Osteocyte (in vitro differentiated cells): ENCODE measurements around the gene ZFYVE19. TPM values are rescaled to one million over a fixed set of nuclear protein-coding genes. Genes with fewer than 3 reads are reported as not detected.

Experiments used
- DNase-seq: peaks from one replicate; pipeline ENCODE4 v3.0.0; 2021; ENCODE audit warnings: mixed read lengths; ENCODE audit not compliant: unreplicated experiment; ENCODE audit errors: extremely low spot score
- H3K27ac Mint-ChIP-seq: one replicate; pipeline ENCODE4 v1.8.0; 2021; ENCODE audit warnings: mild to moderate bottlenecking, mixed read lengths; ENCODE audit not compliant: unreplicated experiment
- H3K27me3 Mint-ChIP-seq: one replicate; pipeline ENCODE4 v1.8.0; 2021; ENCODE audit warnings: mixed read lengths; ENCODE audit not compliant: unreplicated experiment
- H3K36me3 Mint-ChIP-seq: one replicate; pipeline ENCODE4 v1.8.0; 2021; ENCODE audit warnings: mixed read lengths; ENCODE audit not compliant: unreplicated experiment
- H3K4me1 Mint-ChIP-seq: one replicate; pipeline ENCODE4 v1.8.0; 2021; ENCODE audit warnings: mixed read lengths; ENCODE audit not compliant: unreplicated experiment
- H3K4me3 Mint-ChIP-seq: one replicate; pipeline ENCODE4 v1.8.0; 2021; ENCODE audit warnings: mild to moderate bottlenecking, moderate library complexity, mixed read lengths; ENCODE audit not compliant: unreplicated experiment
- H3K9me3 Mint-ChIP-seq: one replicate; pipeline ENCODE4 v1.8.0; 2021; ENCODE audit warnings: mixed read lengths; ENCODE audit not compliant: unreplicated experiment
- CTCF ChIP-seq: fragments of 200-600 bp; sonication (generic); IDR thresholded peaks from 2 replicates; pipeline ENCODE4 v1.5.0; 2021; ENCODE audit warnings: antibody characterized with exemption, mild to moderate bottlenecking, moderate library complexity
- total RNA-seq: library from RNA; stranded (reverse); gene quantifications from 2 replicates; pipeline ENCODE4 v1.2.1, GENCODE V29; 2021

The ZFYVE19 gene
- total RNA-seq, 1 donor from 2014 or later, result 21.1 TPM

- no peak for DNase-seq
- Mint-ChIP-seq H3K4me1 (peaks cover 20% of the 10 kb centered on the region), H3K9me3 (no peaks in the 10 kb centered on the region), H3K4me3 (peak overlapping the region; percentile 93), H3K27me3 (no peaks in the 10 kb centered on the region), H3K36me3 (peaks cover 13% of the 10 kb centered on the region), H3K27ac (peak overlapping the region; percentile 92)
- TF ChIP-seq CTCF, result no peak
Measured at GRCh38 chr15:40806672-40807027, 239 bp upstream of the ZFYVE19 start.

GRCh38 chr15:40807888-40808461 lies 1.1 kb downstream of the ZFYVE19 start:
- Mint-ChIP-seq H3K27me3 (no peaks in the 10 kb centered on the region), H3K27ac (peak overlapping the region; percentile 92), H3K4me3 (peak overlapping the region; percentile 93), H3K4me1 (peaks cover 18% of the 10 kb centered on the region), H3K9me3 (no peaks in the 10 kb centered on the region), H3K36me3 (peaks cover 13% of the 10 kb centered on the region)
- DNase-seq, result no peak
- TF ChIP-seq CTCF, result no peak

GRCh38 chr15:40808861-40809450 lies 2.1 kb downstream of the ZFYVE19 start:
- Mint-ChIP-seq H3K9me3 (no peaks in the 10 kb centered on the region), H3K4me1 (peaks cover 18% of the 10 kb centered on the region), H3K36me3 (peaks cover 11% of the 10 kb centered on the region), H3K4me3 (peak overlapping the region; percentile 93), H3K27ac (no peak overlapping the region), H3K27me3 (no peaks in the 10 kb centered on the region)
- no peak for TF ChIP-seq CTCF
- no peak for DNase-seq

GRCh38 chr15:40812721-40813425 lies 6.0 kb downstream of the ZFYVE19 start:
- H3K36me3 Mint-ChIP-seq, result peaks cover 18% of the 10 kb centered on the region
- H3K4me1 Mint-ChIP-seq, result peaks cover 7% of the 10 kb centered on the region
- H3K9me3 Mint-ChIP-seq, result no peaks in the 10 kb centered on the region
- H3K27me3 Mint-ChIP-seq, result no peaks in the 10 kb centered on the region
- no peak overlapping the region for H3K4me3 Mint-ChIP-seq
- no peak overlapping the region for H3K27ac Mint-ChIP-seq
- no peak for TF ChIP-seq CTCF
- DNase-seq, result no peak

- H3K4me3 Mint-ChIP-seq, result no peak overlapping the region
- DNase-seq, result no peak
- peaks cover 2% of the 10 kb centered on the region for H3K27me3 Mint-ChIP-seq
- H3K36me3 Mint-ChIP-seq, result peaks cover 16% of the 10 kb centered on the region
- no peak for TF ChIP-seq CTCF
- no peaks in the 10 kb centered on the region for H3K9me3 Mint-ChIP-seq
- no peaks in the 10 kb centered on the region for H3K4me1 Mint-ChIP-seq
- peak overlapping the region; percentile 7 for H3K27ac Mint-ChIP-seq
Measured at GRCh38 chr15:40815042-40815698, 8.3 kb downstream of the ZFYVE19 start.
